ENCODE data around the gene EMP1.

EMP1 gene

GRCh38 chr12:13196130-13196921 lies at the start of gene EMP1:
EMP1 (plus strand) TSS chr12:13196726; CDS start chr12:13211511, 14,785 bp downstream.
- H3K36me3 Mint-ChIP-seq (ENCODE audit: low read depth): peaks cover 23% of the 10 kb centered on the region
- peak within 1 kb of the TSS; percentile 86 for H3K27ac Mint-ChIP-seq
- peaks cover 71% of the 10 kb centered on the region for H3K4me1 Mint-ChIP-seq (ENCODE audit: low read depth)
- H3K27me3 Mint-ChIP-seq: peaks cover 2% of the 10 kb centered on the region
- H3K4me3 Mint-ChIP-seq: peak within 1 kb of the TSS; percentile 78
- H3K9me3 Mint-ChIP-seq: no peaks in the 10 kb centered on the region
- intact Hi-C loops (cut with micrococcal nuclease): loop anchor here (1.0 kb wide), 2 partner anchors 97 to 196 kb away; partner anchors contain the start of gene HEBP1

- Mint-ChIP-seq H3K4me3 (no peak overlapping the region), H3K27me3 (no peaks in the 10 kb centered on the region), H3K27ac (no peak overlapping the region), H3K36me3 (ENCODE audit: low read depth) (no peaks in the 10 kb centered on the region), H3K9me3 (no peaks in the 10 kb centered on the region), H3K4me1 (ENCODE audit: low read depth) (peaks cover 47% of the 10 kb centered on the region)
- intact Hi-C loops (cut with micrococcal nuclease): no loop called here
Observed at GRCh38 chr12:13147688-13148484, 48.6 kb upstream of the EMP1 start.

- Mint-ChIP-seq H3K27me3 (no peaks in the 10 kb centered on the region), H3K9me3 (no peaks in the 10 kb centered on the region), H3K27ac (no peak overlapping the region), H3K4me1 (ENCODE audit: low read depth) (peaks cover 52% of the 10 kb centered on the region), H3K4me3 (no peak overlapping the region), H3K36me3 (ENCODE audit: low read depth) (no peaks in the 10 kb centered on the region)
- intact Hi-C loops (cut with micrococcal nuclease): no loop called here
Observed at GRCh38 chr12:13148485-13148847, 48.1 kb upstream of the EMP1 start.

GRCh38 chr12:13149411-13149810 lies 47.1 kb upstream of the EMP1 start:
- H3K9me3 Mint-ChIP-seq: no peaks in the 10 kb centered on the region
- H3K27me3 Mint-ChIP-seq: no peaks in the 10 kb centered on the region
- H3K36me3 Mint-ChIP-seq (ENCODE audit: low read depth): no peaks in the 10 kb centered on the region
- intact Hi-C loops (cut with micrococcal nuclease): no loop called here
- peaks cover 53% of the 10 kb centered on the region for H3K4me1 Mint-ChIP-seq (ENCODE audit: low read depth)
- H3K4me3 Mint-ChIP-seq: no peak overlapping the region
- H3K27ac Mint-ChIP-seq: no peak overlapping the region

- no peak overlapping the region for H3K27ac Mint-ChIP-seq
- intact Hi-C loops (cut with micrococcal nuclease): no loop called here
- H3K36me3 Mint-ChIP-seq (ENCODE audit: low read depth): no peaks in the 10 kb centered on the region
- H3K4me3 Mint-ChIP-seq: no peak overlapping the region
- no peaks in the 10 kb centered on the region for H3K9me3 Mint-ChIP-seq
- no peaks in the 10 kb centered on the region for H3K27me3 Mint-ChIP-seq
- peaks cover 43% of the 10 kb centered on the region for H3K4me1 Mint-ChIP-seq (ENCODE audit: low read depth)
Observed at GRCh38 chr12:13152281-13152680, 44.2 kb upstream of the EMP1 start.

GRCh38 chr12:13152756-13153155 lies 43.8 kb upstream of the EMP1 start:
- Mint-ChIP-seq H3K9me3 (no peaks in the 10 kb centered on the region), H3K27me3 (no peaks in the 10 kb centered on the region), H3K36me3 (ENCODE audit: low read depth) (no peaks in the 10 kb centered on the region), H3K27ac (peak overlapping the region; percentile 37), H3K4me3 (no peak overlapping the region), H3K4me1 (ENCODE audit: low read depth) (peaks cover 47% of the 10 kb centered on the region)
- intact Hi-C loops (cut with micrococcal nuclease): no loop called here

- Mint-ChIP-seq H3K4me3 (no peak overlapping the region), H3K4me1 (ENCODE audit: low read depth) (peaks cover 45% of the 10 kb centered on the region), H3K27me3 (no peaks in the 10 kb centered on the region), H3K36me3 (ENCODE audit: low read depth) (no peaks in the 10 kb centered on the region), H3K27ac (peak overlapping the region; percentile 37), H3K9me3 (no peaks in the 10 kb centered on the region)
- intact Hi-C loops (cut with micrococcal nuclease): no loop called here
Observed at GRCh38 chr12:13153180-13153579, 43.3 kb upstream of the EMP1 start.

- Mint-ChIP-seq H3K27me3 (no peaks in the 10 kb centered on the region), H3K9me3 (no peaks in the 10 kb centered on the region), H3K36me3 (ENCODE audit: low read depth) (no peaks in the 10 kb centered on the region), H3K27ac (peak overlapping the region; percentile 37), H3K4me3 (no peak overlapping the region), H3K4me1 (ENCODE audit: low read depth) (peaks cover 42% of the 10 kb centered on the region)
- intact Hi-C loops (cut with micrococcal nuclease): no loop called here
Observed at GRCh38 chr12:13154027-13154538, 42.4 kb upstream of the EMP1 start.

GRCh38 chr12:13154831-13155230 lies 41.7 kb upstream of the EMP1 start:
- Mint-ChIP-seq H3K27ac (no peak overlapping the region), H3K36me3 (ENCODE audit: low read depth) (no peaks in the 10 kb centered on the region), H3K9me3 (no peaks in the 10 kb centered on the region), H3K4me1 (ENCODE audit: low read depth) (peaks cover 42% of the 10 kb centered on the region), H3K4me3 (no peak overlapping the region), H3K27me3 (no peaks in the 10 kb centered on the region)
- intact Hi-C loops (cut with micrococcal nuclease): no loop called here

- no peaks in the 10 kb centered on the region for H3K27me3 Mint-ChIP-seq
- no peak overlapping the region for H3K4me3 Mint-ChIP-seq
- intact Hi-C loops (cut with micrococcal nuclease): no loop called here
Observed at GRCh38 chr12:13156277-13156676, 40.2 kb upstream of the EMP1 start.

GRCh38 chr12:13161172-13161571 lies 35.4 kb upstream of the EMP1 start:
- Mint-ChIP-seq H3K4me3 (no peak overlapping the region), H3K4me1 (ENCODE audit: low read depth) (peaks cover 17% of the 10 kb centered on the region), H3K27ac (no peak overlapping the region), H3K9me3 (no peaks in the 10 kb centered on the region), H3K27me3 (no peaks in the 10 kb centered on the region), H3K36me3 (ENCODE audit: low read depth) (no peaks in the 10 kb centered on the region)
- intact Hi-C loops (cut with micrococcal nuclease): no loop called here

More at GRCh38 chr12:13156277-13156676, 40.2 kb upstream of the EMP1 start:
- Mint-ChIP-seq H3K36me3 (ENCODE audit: low read depth) (no peaks in the 10 kb centered on the region), H3K27ac (no peak overlapping the region), H3K4me1 (ENCODE audit: low read depth) (peaks cover 42% of the 10 kb centered on the region), H3K9me3 (no peaks in the 10 kb centered on the region)

- intact Hi-C loops (cut with micrococcal nuclease): no loop called here
- H3K27ac Mint-ChIP-seq: no peak overlapping the region
- peaks cover 6% of the 10 kb centered on the region for H3K9me3 Mint-ChIP-seq
- no peak overlapping the region for H3K4me3 Mint-ChIP-seq
- no peaks in the 10 kb centered on the region for H3K27me3 Mint-ChIP-seq
- peaks cover 9% of the 10 kb centered on the region for H3K4me1 Mint-ChIP-seq (ENCODE audit: low read depth)
- no peaks in the 10 kb centered on the region for H3K36me3 Mint-ChIP-seq (ENCODE audit: low read depth)
Observed at GRCh38 chr12:13162904-13163303, 33.6 kb upstream of the EMP1 start.

- Mint-ChIP-seq H3K4me1 (ENCODE audit: low read depth) (peaks cover 17% of the 10 kb centered on the region), H3K27me3 (no peaks in the 10 kb centered on the region), H3K36me3 (ENCODE audit: low read depth) (no peaks in the 10 kb centered on the region), H3K27ac (no peak overlapping the region), H3K9me3 (peaks cover 9% of the 10 kb centered on the region), H3K4me3 (no peak overlapping the region)
- intact Hi-C loops (cut with micrococcal nuclease): no loop called here
Observed at GRCh38 chr12:13163868-13164635, 32.5 kb upstream of the EMP1 start.

Data from dendritic cell treated with granulocyte-macrophage colony-stimulating factor and Interleukin-4, amounts not matched to agents 40 ng/mL and 50 ng/mL, for 4 days (primary cell).